Myocyte (in vitro differentiated cells): ENCODE results near the gene RNU5D-1. TPM values are rescaled to one million over a fixed set of nuclear protein-coding genes. Genes with fewer than 3 reads are reported as not detected.

ENCODE experiments used
- DNase-seq: peaks from one replicate; pipeline ENCODE4 v3.0.0-alpha.2; 2012; ENCODE audit warnings: low read depth
- total RNA-seq: library from RNA; depleted of rRNA; stranded (reverse); fragments of >200 nt; gene quantifications from 2 replicates; pipeline ENCODE4 v1.2.3, GENCODE V29; 2014

Gene RNU5D-1
- total RNA-seq, 1 donor from 2014 or later: not detected

- peak; percentile 96 for DNase-seq
These were observed 2.4 kb upstream of the RNU5D-1 start for GRCh38 chr1:44733365-44733764.

GRCh38 chr1:44724955-44725698, 5.8 kb downstream of the RNU5D-1 start:
- DNase-seq: no peak

- no peak for DNase-seq
These were observed 6.5 kb downstream of the RNU5D-1 start for GRCh38 chr1:44724296-44724954.

GRCh38 chr1:44723496-44724295, 7.3 kb downstream of the RNU5D-1 start:
- DNase-seq: no peak

- no peak for DNase-seq
These were observed 7.9 kb downstream of the RNU5D-1 start for GRCh38 chr1:44723064-44723463.

GRCh38 chr1:44721485-44722361, 9.2 kb downstream of the RNU5D-1 start:
- peak; percentile 85 for DNase-seq

GRCh38 chr1:44720281-44720680, 10.7 kb downstream of the RNU5D-1 start:
- no peak for DNase-seq

- no peak for DNase-seq
These were observed 11.7 kb downstream of the RNU5D-1 start for GRCh38 chr1:44719318-44719717.

GRCh38 chr1:44718091-44718490, 12.9 kb downstream of the RNU5D-1 start:
- DNase-seq: peak; percentile 43

GRCh38 chr1:44717653-44718052, 13.3 kb downstream of the RNU5D-1 start:
- peak; percentile 46 for DNase-seq

GRCh38 chr1:44717156-44717555, 13.8 kb downstream of the RNU5D-1 start:
- peak; percentile 53 for DNase-seq

- DNase-seq: peak; percentile 80
These were observed 15.9 kb downstream of the RNU5D-1 start for GRCh38 chr1:44714944-44715571.

GRCh38 chr1:44714532-44714931, 16.4 kb downstream of the RNU5D-1 start:
- DNase-seq: no peak

GRCh38 chr1:44713321-44713781, 17.6 kb downstream of the RNU5D-1 start:
- peak; percentile 83 for DNase-seq

- DNase-seq: peak; percentile 74
These were observed 22.8 kb downstream of the RNU5D-1 start for GRCh38 chr1:44707959-44708831.

GRCh38 chr1:44707112-44707881, 23.7 kb downstream of the RNU5D-1 start:
- DNase-seq: no peak

GRCh38 chr1:44705938-44706337, 25.0 kb downstream of the RNU5D-1 start:
- DNase-seq: no peak

GRCh38 chr1:44705470-44705869, 25.5 kb downstream of the RNU5D-1 start:
- no peak for DNase-seq
